T-helper 22 cell (primary cell): ENCODE data around the gene SYNGR2.
A peak's percentile ranks its signal among the peaks of the same experiment; 100 is the strongest.

ENCODE experiments used
- DNase-seq: peaks from one replicate; pipeline ENCODE4 v3.0.0-alpha.2; 2020; ENCODE audit warnings: low read depth

SYNGR2 gene

GRCh38 chr17:78204387-78205123 lies 36.2 kb downstream of the SYNGR2 start:
- no peak for DNase-seq

- no peak for DNase-seq
These were observed 36.9 kb downstream of the SYNGR2 start for GRCh38 chr17:78205124-78205775.

GRCh38 chr17:78206298-78206697 lies 37.9 kb downstream of the SYNGR2 start:
- no peak for DNase-seq

GRCh38 chr17:78208486-78208885 lies 40.1 kb downstream of the SYNGR2 start:
- DNase-seq: no peak

- no peak for DNase-seq
These were observed 41.7 kb downstream of the SYNGR2 start for GRCh38 chr17:78210111-78210510.

- no peak for DNase-seq
These were observed 42.7 kb downstream of the SYNGR2 start for GRCh38 chr17:78211032-78211431.

GRCh38 chr17:78214016-78214705 lies 45.8 kb downstream of the SYNGR2 start, which contains the start of gene BIRC5:
Gene BIRC5, plus strand, starts transcription at chr17:78214253. Its CDS starts 64 bp downstream, at chr17:78214317.
- peak; percentile 76 for DNase-seq

- no peak for DNase-seq
These were observed 46.3 kb downstream of the SYNGR2 start for GRCh38 chr17:78214706-78215061.

GRCh38 chr17:78219396-78220150 lies 51.2 kb downstream of the SYNGR2 start:
- DNase-seq: no peak
